Calu3 (cell line): ENCODE results near the gene CHST15. TPM values are rescaled to one million over a fixed set of nuclear protein-coding genes. Genes with fewer than 3 reads are reported as not detected.

Experiments
- BruUV-seq: library from RNA; stranded (reverse); fragments of 400-500 nt; replicated peaks from 2 replicates; lab custom pipeline; 2021; lab: Mats Ljungman, UMichigan
- CTCF ChIA-PET: fragments of 300-600 bp; sonication (Branson Sonifier 250); formaldehyde crosslinking; loops from one replicate; lab custom pipeline; 2022; ENCODE audit warnings: antibody characterized with exemption; lab: Charles Lee
- DNase-seq: peaks from one replicate; pipeline ENCODE4 v3.0.0; 2022
- H3K27ac Mint-ChIP-seq: one replicate; pipeline ENCODE4 v1.8.0; 2022; ENCODE audit warnings: mixed read lengths; ENCODE audit not compliant: unreplicated experiment
- H3K27me3 Mint-ChIP-seq: one replicate; pipeline ENCODE4 v1.8.0; 2022; ENCODE audit warnings: mixed read lengths; ENCODE audit not compliant: unreplicated experiment
- H3K36me3 Mint-ChIP-seq: one replicate; pipeline ENCODE4 v1.8.0; 2022; ENCODE audit warnings: mild to moderate bottlenecking, moderate library complexity, mixed read lengths; ENCODE audit not compliant: insufficient read depth, unreplicated experiment
- H3K4me1 Mint-ChIP-seq: one replicate; pipeline ENCODE4 v1.8.0; 2022; ENCODE audit warnings: mild to moderate bottlenecking, low read depth, mixed read lengths; ENCODE audit not compliant: unreplicated experiment
- H3K4me3 Mint-ChIP-seq: one replicate; pipeline ENCODE4 v1.8.0; 2022; ENCODE audit warnings: mild to moderate bottlenecking, low read depth, moderate library complexity, mixed read lengths; ENCODE audit not compliant: unreplicated experiment
- H3K9me3 Mint-ChIP-seq: one replicate; pipeline ENCODE4 v1.8.0; 2022; ENCODE audit warnings: low read depth, mixed read lengths; ENCODE audit not compliant: unreplicated experiment
- CTCF ChIP-seq: fragments of 200-600 bp; IDR thresholded peaks from one replicate; pipeline ENCODE4 v1.8.0; 2022; ENCODE audit warnings: antibody characterized with exemption; ENCODE audit not compliant: unreplicated experiment
- intact Hi-C: fragments of 100-400 bp; cut with micrococcal nuclease; formaldehyde crosslinking; loops from one replicate; pipeline ENCODE4 v1.10.0; 2022; ENCODE audit not compliant: unreplicated experiment
- total RNA-seq: library from RNA; stranded (reverse); gene quantifications from 2 replicates; pipeline ENCODE4 v1.2.3, GENCODE V29; 2022

Gene CHST15
- total RNA-seq, 1 experiment from 2014 or later, result 19.3 TPM

GRCh38 chr10:124107072-124107471 lies 13.7 kb upstream of the CHST15 start:
- TF ChIP-seq CTCF, result no peak
- H3K27ac Mint-ChIP-seq, result peak overlapping the region; percentile 57
- CTCF ChIA-PET, result interaction anchor here (1.6 kb wide), 1 partner anchor 45 kb away, joined by 4 read pairs; no protein-coding TSS in a partner anchor
- intact Hi-C loops, result loop anchor here (5.0 kb wide), 1 partner anchor 45 kb away; no protein-coding TSS in a partner anchor
- peaks cover 14% of the 10 kb centered on the region for H3K4me1 Mint-ChIP-seq
- H3K27me3 Mint-ChIP-seq, result no peaks in the 10 kb centered on the region
- H3K9me3 Mint-ChIP-seq, result no peaks in the 10 kb centered on the region
- no peaks in the 10 kb centered on the region for H3K36me3 Mint-ChIP-seq
- no TSS peak for BruUV-seq
- H3K4me3 Mint-ChIP-seq, result no peak overlapping the region
- DNase-seq, result no peak

GRCh38 chr10:124106241-124106879 lies 13.0 kb upstream of the CHST15 start:
- TF ChIP-seq CTCF, result no peak
- H3K9me3 Mint-ChIP-seq, result no peaks in the 10 kb centered on the region
- no TSS peak for BruUV-seq
- CTCF ChIA-PET, result interaction anchor here (1.2 to 1.6 kb wide), 2 partner anchors 46 to 109 kb away, joined by 3 to 4 read pairs; no protein-coding TSS in a partner anchor
- no peaks in the 10 kb centered on the region for H3K27me3 Mint-ChIP-seq
- no peak overlapping the region for H3K4me3 Mint-ChIP-seq
- no peaks in the 10 kb centered on the region for H3K36me3 Mint-ChIP-seq
- peaks cover 14% of the 10 kb centered on the region for H3K4me1 Mint-ChIP-seq
- H3K27ac Mint-ChIP-seq, result peak overlapping the region; percentile 57
- DNase-seq, result peak; percentile 61
- intact Hi-C loops, result loop anchor here (5.0 kb wide), 1 partner anchor 46 kb away; no protein-coding TSS in a partner anchor

- Mint-ChIP-seq H3K27ac (no peak overlapping the region), H3K9me3 (no peaks in the 10 kb centered on the region), H3K4me3 (no peak overlapping the region), H3K4me1 (peaks cover 14% of the 10 kb centered on the region), H3K36me3 (no peaks in the 10 kb centered on the region), H3K27me3 (no peaks in the 10 kb centered on the region)
- intact Hi-C loops, result loop anchor here (5.0 kb wide), 1 partner anchor 47 kb away; no protein-coding TSS in a partner anchor
- DNase-seq, result no peak
- CTCF ChIA-PET, result interaction anchor here (1.2 kb wide), 1 partner anchor 108 kb away, joined by 3 read pairs; no protein-coding TSS in a partner anchor
- no TSS peak for BruUV-seq
- no peak for TF ChIP-seq CTCF
Observed at GRCh38 chr10:124105594-124105993, 12.2 kb upstream of the CHST15 start.

GRCh38 chr10:124105045-124105444 lies 11.6 kb upstream of the CHST15 start:
- DNase-seq, result no peak
- H3K9me3 Mint-ChIP-seq, result no peaks in the 10 kb centered on the region
- no peak overlapping the region for H3K4me3 Mint-ChIP-seq
- H3K27ac Mint-ChIP-seq, result no peak overlapping the region
- intact Hi-C loops, result loop anchor here (5.0 kb wide), 1 partner anchor 47 kb away; no protein-coding TSS in a partner anchor
- CTCF ChIA-PET, result no interaction called here
- H3K36me3 Mint-ChIP-seq, result no peaks in the 10 kb centered on the region
- no peak for TF ChIP-seq CTCF
- no TSS peak for BruUV-seq
- peaks cover 14% of the 10 kb centered on the region for H3K4me1 Mint-ChIP-seq
- H3K27me3 Mint-ChIP-seq, result no peaks in the 10 kb centered on the region
